HL-60 (cell line): ENCODE data around the gene NMT2.

Source experiments
- GABPA ChIP-seq: IDR thresholded peaks from 2 replicates; pipeline ENCODE4 v1.6.1; 2012; ENCODE audit warnings: low read depth
- POLR2AphosphoS5 ChIP-seq: IDR thresholded peaks from 2 replicates; pipeline ENCODE4 v1.6.1; 2012; ENCODE audit warnings: low read depth
- REST ChIP-seq: IDR thresholded peaks from 2 replicates; pipeline ENCODE4 v1.6.1; 2012; ENCODE audit warnings: low read depth; ENCODE audit not compliant: insufficient replicate concordance
- SPI1 ChIP-seq: IDR thresholded peaks from 2 replicates; pipeline ENCODE4 v1.6.1; 2012; ENCODE audit warnings: low read depth, mild to moderate bottlenecking, borderline replicate concordance
- TF ChIP-seq, protein P1 (sequence below): IDR thresholded peaks from one replicate; pipeline ENCODE4 v1.5.1; 2011; ENCODE audit warnings: low read length, control low read depth, inconsistent platforms; ENCODE audit not compliant: insufficient read depth

GRCh38 chr10:15181576-15182156 lies 13.2 kb upstream of the NMT2 start:
- TF ChIP-seq, protein P1, sequence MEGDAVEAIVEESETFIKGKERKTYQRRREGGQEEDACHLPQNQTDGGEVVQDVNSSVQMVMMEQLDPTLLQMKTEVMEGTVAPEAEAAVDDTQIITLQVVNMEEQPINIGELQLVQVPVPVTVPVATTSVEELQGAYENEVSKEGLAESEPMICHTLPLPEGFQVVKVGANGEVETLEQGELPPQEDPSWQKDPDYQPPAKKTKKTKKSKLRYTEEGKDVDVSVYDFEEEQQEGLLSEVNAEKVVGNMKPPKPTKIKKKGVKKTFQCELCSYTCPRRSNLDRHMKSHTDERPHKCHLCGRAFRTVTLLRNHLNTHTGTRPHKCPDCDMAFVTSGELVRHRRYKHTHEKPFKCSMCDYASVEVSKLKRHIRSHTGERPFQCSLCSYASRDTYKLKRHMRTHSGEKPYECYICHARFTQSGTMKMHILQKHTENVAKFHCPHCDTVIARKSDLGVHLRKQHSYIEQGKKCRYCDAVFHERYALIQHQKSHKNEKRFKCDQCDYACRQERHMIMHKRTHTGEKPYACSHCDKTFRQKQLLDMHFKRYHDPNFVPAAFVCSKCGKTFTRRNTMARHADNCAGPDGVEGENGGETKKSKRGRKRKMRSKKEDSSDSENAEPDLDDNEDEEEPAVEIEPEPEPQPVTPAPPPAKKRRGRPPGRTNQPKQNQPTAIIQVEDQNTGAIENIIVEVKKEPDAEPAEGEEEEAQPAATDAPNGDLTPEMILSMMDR = no peak
- TF ChIP-seq POLR2AphosphoS5 (no peak), REST (no peak), GABPA (no peak), SPI1 (no peak)
